K562 (cell line): Measurements from ENCODE around the gene MTA2. TPM values are rescaled to one million over a fixed set of nuclear protein-coding genes. Genes with fewer than 3 reads are reported as not detected.

Source experiments
- ATAC-seq: fragments of 200-7000 bp; cut with Tn5 transposase; 3 replicates; pipeline ENCODE4 v1.9.1; 2020; ENCODE audit warnings: moderate library complexity
- BruUV-seq: library from RNA; stranded (reverse); fragments of 400-500 nt; replicated peaks from 2 replicates; lab custom pipeline; 2021; lab: Mats Ljungman, UMichigan
- CTCF ChIA-PET: fragments of 300-600 bp; formaldehyde crosslinking; extraction: SDS; loops from one replicate; lab custom pipeline; 2021; ENCODE audit warnings: low intra/inter-chr PET ratio; lab: Yijun Ruan, JAX
- POLR2A ChIA-PET: fragments of 300-600, 350-650 bp; sonication (Branson Sonifier 250); formaldehyde crosslinking; extraction: SDS; loops from one replicate; lab custom pipeline; 2021; ENCODE audit warnings: antibody characterized with exemption, inconsistent platforms; lab: Yijun Ruan, JAX
- DNase-seq, 4 experiments: peaks; one replicate each; pipeline versions ENCODE4 v3.0.0 to v3.0.0-alpha.2; 2011 to 2018; ENCODE audit warnings: low spot score in 3 of 4, mixed read lengths in 3 of 4; ENCODE audit errors: extremely low read depth in 1 of 4
- FAIRE-seq: peaks from 2 replicates; lab custom pipeline; 2011; peaks lifted over from hg19 to GRCh38; lab: Jason Lieb, UNC
- H2AFZ ChIP-seq: 2 replicates; pipeline ENCODE4 v1.6.0; 2011; ENCODE audit warnings: low read depth, low read length, control low read depth, inconsistent platforms
- H3K27ac ChIP-seq: fragments of 200-600 bp; 3 replicates; pipeline ENCODE4 v1.8.0; 2011; ENCODE audit warnings: low read depth, mild to moderate bottlenecking, control low read depth, inconsistent platforms, low read length, moderate library complexity, mixed read lengths; ENCODE audit errors: extremely low read depth
- H3K27me3 ChIP-seq, 2 experiments: fragments of 300-600 bp in 1 of 2; 2 replicates in 1 of 2; 3 replicates in 1 of 2; pipeline versions ENCODE4 v1.6.0 to v1.8.0; 2011; ENCODE audit warnings: inconsistent platforms in 2 of 2, low read length in 2 of 2, mild to moderate bottlenecking in 1 of 2, mixed read lengths in 1 of 2, moderate library complexity in 1 of 2; ENCODE audit not compliant: control insufficient read depth in 2 of 2, insufficient read depth in 2 of 2
- H3K36me3 ChIP-seq: fragments of 300-600 bp; 3 replicates; pipeline ENCODE4 v1.8.0; 2011; ENCODE audit warnings: mild to moderate bottlenecking, low read length, inconsistent platforms; ENCODE audit not compliant: control insufficient read depth, insufficient read depth
- H3K4me1 ChIP-seq, 2 experiments: fragments of 200-600 bp in 1 of 2; replicated peaks in 1 of 2; 2 replicates in 1 of 2; 3 replicates in 1 of 2; pipeline versions ENCODE4 v1.5.1 to v1.8.0; 2011; ENCODE audit warnings: inconsistent platforms in 2 of 2, low read length in 2 of 2, mild to moderate bottlenecking in 1 of 2, mixed read lengths in 1 of 2, moderate library complexity in 1 of 2; ENCODE audit not compliant: control insufficient read depth in 2 of 2, insufficient read depth in 2 of 2
- H3K4me2 ChIP-seq: 2 replicates; pipeline ENCODE4 v1.6.1; 2011; ENCODE audit warnings: low read length, control low read depth, inconsistent platforms, mixed read lengths; ENCODE audit not compliant: insufficient read depth
- H3K4me3 ChIP-seq: fragments of 200-600 bp; sonication (generic), shearing (Covaris generic); 2 replicates; pipeline ENCODE4 v1.5.1; 2016; ENCODE audit warnings: control low read depth, inconsistent platforms
- H3K79me2 ChIP-seq: fragments of 200-600 bp; 3 replicates; pipeline ENCODE4 v1.8.0; 2011; ENCODE audit warnings: low read length, inconsistent platforms; ENCODE audit not compliant: control insufficient read depth, insufficient read depth
- H3K9ac ChIP-seq, 2 experiments: 2 replicates each; pipeline versions ENCODE4 v1.6.0 to v1.6.1; 2011; ENCODE audit warnings: low read depth in 2 of 2, low read length in 2 of 2, control low read depth in 1 of 2, inconsistent platforms in 1 of 2, mild to moderate bottlenecking in 1 of 2, mixed read lengths in 1 of 2; ENCODE audit not compliant: insufficient read depth in 1 of 2
- H3K9me1 ChIP-seq: one replicate; pipeline ENCODE4 v1.6.0; 2011; ENCODE audit warnings: inconsistent platforms, mild to moderate bottlenecking, low read length, moderate library complexity; ENCODE audit not compliant: control insufficient read depth, insufficient read depth
- H3K9me3 ChIP-seq: replicated peaks from 2 replicates; pipeline ENCODE4 v1.5.1; 2011; ENCODE audit warnings: low read depth, low read length, inconsistent platforms; ENCODE audit not compliant: control insufficient read depth, insufficient read depth
- H4K20me1 ChIP-seq: replicated peaks from 2 replicates; pipeline ENCODE4 v1.6.1; 2011; ENCODE audit warnings: low read length, inconsistent platforms, mixed read lengths; ENCODE audit not compliant: control insufficient read depth, insufficient read depth
- POLR2AphosphoS2 ChIP-seq: IDR thresholded peaks from 2 replicates; pipeline ENCODE4 v1.6.1; 2012; ENCODE audit warnings: low read length, improper control_type of control experiment
- SNRNP70 ChIP-seq: fragments of 200-400 bp; formaldehyde crosslinking; optimal IDR thresholded peaks from 2 replicates; pipeline ENCODE3; 2017; ENCODE audit warnings: low read depth, low read length
- TCF3 ChIP-seq: sonication (generic); formaldehyde crosslinking; IDR thresholded peaks from 2 replicates; pipeline ENCODE4 v1.4.0; 2020; ENCODE audit warnings: mild to moderate bottlenecking, missing genetic modification reagents
- ZNF140 ChIP-seq: fragments of 250-450 bp; sonication (Bioruptor Pico); IDR thresholded peaks from 2 replicates; pipeline ENCODE4 v1.8.0; 2021; ENCODE audit warnings: moderate library complexity, mild to moderate bottlenecking, inconsistent platforms
- ZNF384 ChIP-seq: IDR thresholded peaks from 2 replicates; pipeline ENCODE4 v1.6.1; 2012; ENCODE audit warnings: low read depth, low read length, improper control_type of control experiment
- ZNF668 ChIP-seq: fragments of 250-450 bp; sonication (Bioruptor Pico); IDR thresholded peaks from 2 replicates; pipeline ENCODE4 v1.8.0; 2022; ENCODE audit warnings: mild to moderate bottlenecking, inconsistent platforms
- WGBS: fragments of 100-300 bp; shearing (Covaris generic); methylation state at CpG from one replicate; pipeline ENCODE4 v1.1.6; 2016; ENCODE audit warnings: low coverage, mixed read lengths; ENCODE audit not compliant: insufficient coverage; ENCODE audit errors: missing lambda C conversion rate; 5-methylcytosine and 5-hydroxymethylcytosine counted together
- in situ Hi-C: fragments of 300-500 bp; cut with MboI; formaldehyde crosslinking; loops from 4 replicates; pipeline ENCODE4 v1.15.0; 2018; ENCODE audit warnings: inconsistent platforms, mixed read lengths
- intact Hi-C: fragments of 100-400 bp; cut with micrococcal nuclease; formaldehyde crosslinking; loops from 2 replicates; pipeline ENCODE4 v1.14.2; 2022
- polyA plus RNA-seq, 8 experiments: library from polyadenylated mRNA; depleted of rRNA in 4 of 8; stranded (reverse) in 5 of 8; unstranded in 3 of 8; fragments of >200 nt; fragmentation: Nextera tagmentation in 2 of 8; fragmentation: Illumina TruSeq in 1 of 8; extraction: Ambion mirVana in 2 of 8; extraction: Trizol in 1 of 8; gene quantifications; 2 replicates each; pipeline versions ENCODE4 v1.2.1 to v1.2.3, GENCODE V29; 2011 to 2014; ENCODE audit warnings: inconsistent platforms in 1 of 8, missing spikeins in 1 of 8
- total RNA-seq, 7 experiments: library from RNA; depleted of rRNA in 6 of 7; stranded (reverse); fragments of >200 nt in 6 of 7; fragmentation: Illumina TruSeq in 2 of 7; extraction: Trizol in 2 of 7; gene quantifications; 2 replicates each; pipeline versions ENCODE4 v1.2.1 to v1.2.3, GENCODE V29; 2011 to 2021; ENCODE audit warnings: low replicate concordance in 1 of 7
- TF ChIP-seq, protein P1 (sequence below): IDR thresholded peaks from 2 replicates; pipeline ENCODE4 v1.6.1; 2016; ENCODE audit warnings: missing genetic modification characterization, missing compliant biosample characterization
- TF ChIP-seq, protein P2 (sequence below): fragments of 450-650 bp; IDR thresholded peaks from 2 replicates; pipeline ENCODE4 v1.6.1; 2017; ENCODE audit warnings: antibody characterized with exemption, mild to moderate bottlenecking

MTA2 gene
- total and polyA plus RNA-seq, 9 of the 15 experiments (the other 6 are each of a cell fraction or from before 2014, with no cell fraction given): 6.2 to 220 (median 172) TPM

DNA sequence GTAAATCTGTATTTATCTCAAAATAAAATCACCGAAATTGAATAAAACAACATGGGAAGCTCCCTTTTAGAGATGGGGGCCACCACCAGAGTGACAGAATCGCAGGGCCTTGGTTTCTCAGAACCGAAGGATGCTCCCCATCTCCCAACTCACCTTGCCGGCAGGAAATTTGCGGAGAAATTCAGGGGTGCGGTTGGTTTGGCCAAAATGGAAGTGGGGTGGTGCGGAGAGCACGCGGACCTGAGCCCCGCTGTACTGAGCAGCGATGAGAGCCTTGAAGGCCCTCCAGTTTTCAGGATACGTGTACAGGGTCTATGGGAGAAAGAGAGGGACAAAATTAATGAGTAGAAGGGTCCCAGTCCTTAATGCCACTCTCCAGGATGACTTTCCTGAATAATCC lies 29.2 kb downstream of the MTA2 start:
- no peaks in the 10 kb centered on the region for H3K9me3 ChIP-seq
- FAIRE-seq (peak; percentile 6), DNase-seq (no peak), ATAC-seq (no peak)
- H3K79me2 ChIP-seq: peaks cover 73% of the 10 kb centered on the region
- intact Hi-C loops (no loop called here), in situ Hi-C loops (no loop called here)
- POLR2A ChIA-PET: interaction anchor here (0.6 to 3.4 kb wide), 8 partner anchors 8 to 818 kb away, joined by 3 to 15 read pairs (median 5); no protein-coding TSS in a partner anchor
- peaks cover 22 to 40% of the 10 kb centered on the region in 2 experiments; a peak in 4 of 5 replicates for H3K4me1 ChIP-seq
- peaks cover 85% of the 10 kb centered on the region for H3K36me3 ChIP-seq
- peak overlapping the region; percentile 96 for H3K4me3 ChIP-seq
- H3K9me1 ChIP-seq: no peaks in the 10 kb centered on the region
- H3K27ac ChIP-seq: peak overlapping the region; percentile 88
- no peaks in the 10 kb centered on the region for H3K27me3 ChIP-seq
- BruUV-seq: no TSS peak
- no peak overlapping the region for H2AFZ ChIP-seq
- peak overlapping the region; percentile 95 for H3K9ac ChIP-seq
- WGBS: 3% methylated on average over 12 of the region's 12 CpGs
- peaks cover 3% of the 10 kb centered on the region for H4K20me1 ChIP-seq
- CTCF ChIA-PET: no interaction called here
- H3K4me2 ChIP-seq: peak overlapping the region; percentile 96
- TF ChIP-seq TCF3 (CRISPR knock-in tag) (0 out of 2 replicates have a peak, but pooled peaks have one; percentile 7), ZNF384 (no peak), ZNF140 (CRISPR knock-in tag) (no peak), ZNF668 (no peak), SNRNP70 (no peak), POLR2AphosphoS2 (no peak)
- TF ChIP-seq, protein P1, sequence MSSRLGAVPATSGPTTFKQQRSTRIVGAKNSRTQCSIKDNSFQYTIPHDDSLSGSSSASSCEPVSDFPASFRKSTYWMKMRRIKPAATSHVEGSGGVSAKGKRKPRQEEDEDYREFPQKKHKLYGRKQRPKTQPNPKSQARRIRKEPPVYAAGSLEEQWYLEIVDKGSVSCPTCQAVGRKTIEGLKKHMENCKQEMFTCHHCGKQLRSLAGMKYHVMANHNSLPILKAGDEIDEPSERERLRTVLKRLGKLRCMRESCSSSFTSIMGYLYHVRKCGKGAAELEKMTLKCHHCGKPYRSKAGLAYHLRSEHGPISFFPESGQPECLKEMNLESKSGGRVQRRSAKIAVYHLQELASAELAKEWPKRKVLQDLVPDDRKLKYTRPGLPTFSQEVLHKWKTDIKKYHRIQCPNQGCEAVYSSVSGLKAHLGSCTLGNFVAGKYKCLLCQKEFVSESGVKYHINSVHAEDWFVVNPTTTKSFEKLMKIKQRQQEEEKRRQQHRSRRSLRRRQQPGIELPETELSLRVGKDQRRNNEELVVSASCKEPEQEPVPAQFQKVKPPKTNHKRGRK: no peak
- TF ChIP-seq, protein P2, sequence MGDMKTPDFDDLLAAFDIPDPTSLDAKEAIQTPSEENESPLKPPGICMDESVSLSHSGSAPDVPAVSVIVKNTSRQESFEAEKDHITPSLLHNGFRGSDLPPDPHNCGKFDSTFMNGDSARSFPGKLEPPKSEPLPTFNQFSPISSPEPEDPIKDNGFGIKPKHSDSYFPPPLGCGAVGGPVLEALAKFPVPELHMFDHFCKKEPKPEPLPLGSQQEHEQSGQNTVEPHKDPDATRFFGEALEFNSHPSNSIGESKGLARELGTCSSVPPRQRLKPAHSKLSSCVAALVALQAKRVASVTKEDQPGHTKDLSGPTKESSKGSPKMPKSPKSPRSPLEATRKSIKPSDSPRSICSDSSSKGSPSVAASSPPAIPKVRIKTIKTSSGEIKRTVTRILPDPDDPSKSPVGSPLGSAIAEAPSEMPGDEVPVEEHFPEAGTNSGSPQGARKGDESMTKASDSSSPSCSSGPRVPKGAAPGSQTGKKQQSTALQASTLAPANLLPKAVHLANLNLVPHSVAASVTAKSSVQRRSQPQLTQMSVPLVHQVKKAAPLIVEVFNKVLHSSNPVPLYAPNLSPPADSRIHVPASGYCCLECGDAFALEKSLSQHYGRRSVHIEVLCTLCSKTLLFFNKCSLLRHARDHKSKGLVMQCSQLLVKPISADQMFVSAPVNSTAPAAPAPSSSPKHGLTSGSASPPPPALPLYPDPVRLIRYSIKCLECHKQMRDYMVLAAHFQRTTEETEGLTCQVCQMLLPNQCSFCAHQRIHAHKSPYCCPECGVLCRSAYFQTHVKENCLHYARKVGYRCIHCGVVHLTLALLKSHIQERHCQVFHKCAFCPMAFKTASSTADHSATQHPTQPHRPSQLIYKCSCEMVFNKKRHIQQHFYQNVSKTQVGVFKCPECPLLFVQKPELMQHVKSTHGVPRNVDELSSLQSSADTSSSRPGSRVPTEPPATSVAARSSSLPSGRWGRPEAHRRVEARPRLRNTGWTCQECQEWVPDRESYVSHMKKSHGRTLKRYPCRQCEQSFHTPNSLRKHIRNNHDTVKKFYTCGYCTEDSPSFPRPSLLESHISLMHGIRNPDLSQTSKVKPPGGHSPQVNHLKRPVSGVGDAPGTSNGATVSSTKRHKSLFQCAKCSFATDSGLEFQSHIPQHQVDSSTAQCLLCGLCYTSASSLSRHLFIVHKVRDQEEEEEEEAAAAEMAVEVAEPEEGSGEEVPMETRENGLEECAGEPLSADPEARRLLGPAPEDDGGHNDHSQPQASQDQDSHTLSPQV: 0 out of 2 replicates have a peak, but pooled peaks have one; percentile 28
